ENCODE data around the gene KCNC3. TPM values are rescaled to one million over a fixed set of nuclear protein-coding genes. Genes with fewer than 3 reads are reported as not detected.

Gene KCNC3
- total and polyA plus RNA-seq, 2 of the 13 experiments (the other 11 are each of a cell fraction or from before 2014, with no cell fraction given) = 0.29 to 1.7 TPM

GRCh38 chr19:50329146-50329925 is at the start of gene KCNC3 (continued):
- TF ChIP-seq MXI1 (IDR thresholded peaks at IDR 0.05; ENCODE audit: borderline replicate concordance, low read depth, low read length) (no peak; the same call in 2 of the 3 replicates), ZSCAN30 (CRISPR knock-in tag; IDR thresholded peaks at IDR 0.05) (no peak), PAF1 (CRISPR knock-in tag; IDR thresholded peaks at IDR 0.05) (no peak), ELF3 (CRISPR knock-in tag; IDR thresholded peaks at IDR 0.05) (no peak), ZBTB2 (CRISPR knock-in tag; IDR thresholded peaks at IDR 0.05; ENCODE audit: low read depth) (no peak), ZSCAN22 (CRISPR knock-in tag; IDR thresholded peaks at IDR 0.05) (no peak), ZNF841 (CRISPR knock-in tag; IDR thresholded peaks at IDR 0.05; ENCODE audit: borderline replicate concordance) (no peak), IRX3 (CRISPR knock-in tag; IDR thresholded peaks at IDR 0.05; ENCODE audit: borderline replicate concordance, low read depth) (no peak), MAX (IDR thresholded peaks at IDR 0.05) (no peak), ZSCAN9 (CRISPR knock-in tag; IDR thresholded peaks at IDR 0.05; ENCODE audit: borderline replicate concordance) (no peak), SNAPC2 (CRISPR knock-in tag; IDR thresholded peaks at IDR 0.05) (peak; percentile 75; the same call in 1 of the 2 replicates), SOX13 (IDR thresholded peaks at IDR 0.05) (no peak), SOX13 (CRISPR knock-in tag; conservative IDR thresholded peaks at IDR 0.05 in 1 of 2, IDR thresholded peaks at IDR 0.05 in 1 of 2) (0 out of 4 replicates have a peak, but pooled peaks of 1 of the 2 experiments have one; percentile 5), ZFP1 (CRISPR knock-in tag; IDR thresholded peaks at IDR 0.05) (no peak; the same call in 1 of the 2 replicates), ZNF354B (CRISPR knock-in tag; IDR thresholded peaks at IDR 0.05) (no peak), LCORL (IDR thresholded peaks at IDR 0.05) (no peak), LCORL (CRISPR knock-in tag; IDR thresholded peaks at IDR 0.05) (0 out of 2 replicates have a peak, but pooled peaks have one; percentile 29), ZNF451 (CRISPR knock-in tag; IDR thresholded peaks at IDR 0.05) (no peak), ZNF563 (CRISPR knock-in tag; IDR thresholded peaks at IDR 0.05) (no peak), ZNF616 (CRISPR knock-in tag; IDR thresholded peaks at IDR 0.05; ENCODE audit: low read depth) (no peak), HMG20B (CRISPR knock-in tag; conservative IDR thresholded peaks at IDR 0.05) (no peak), SOX6 (IDR thresholded peaks at IDR 0.05) (no peak), SOX6 (CRISPR knock-in tag; IDR thresholded peaks at IDR 0.05) (no peak; the same call in 1 of the 2 replicates), POLR2AphosphoS5 (IDR thresholded peaks at IDR 0.05; ENCODE audit: low read depth, low read length) (peak; percentile 82), ZNF501 (CRISPR knock-in tag; IDR thresholded peaks at IDR 0.05) (no peak)
- TF ChIP-seq, protein P1, sequence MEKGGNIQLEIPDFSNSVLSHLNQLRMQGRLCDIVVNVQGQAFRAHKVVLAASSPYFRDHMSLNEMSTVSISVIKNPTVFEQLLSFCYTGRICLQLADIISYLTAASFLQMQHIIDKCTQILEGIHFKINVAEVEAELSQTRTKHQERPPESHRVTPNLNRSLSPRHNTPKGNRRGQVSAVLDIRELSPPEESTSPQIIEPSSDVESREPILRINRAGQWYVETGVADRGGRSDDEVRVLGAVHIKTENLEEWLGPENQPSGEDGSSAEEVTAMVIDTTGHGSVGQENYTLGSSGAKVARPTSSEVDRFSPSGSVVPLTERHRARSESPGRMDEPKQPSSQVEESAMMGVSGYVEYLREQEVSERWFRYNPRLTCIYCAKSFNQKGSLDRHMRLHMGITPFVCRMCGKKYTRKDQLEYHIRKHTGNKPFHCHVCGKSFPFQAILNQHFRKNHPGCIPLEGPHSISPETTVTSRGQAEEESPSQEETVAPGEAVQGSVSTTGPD (CRISPR knock-in tag; IDR thresholded peaks at IDR 0.05) = no peak
- TF ChIP-seq, protein P2, sequence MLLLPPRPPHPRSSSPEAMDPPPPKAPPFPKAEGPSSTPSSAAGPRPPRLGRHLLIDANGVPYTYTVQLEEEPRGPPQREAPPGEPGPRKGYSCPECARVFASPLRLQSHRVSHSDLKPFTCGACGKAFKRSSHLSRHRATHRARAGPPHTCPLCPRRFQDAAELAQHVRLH (CRISPR knock-in tag; IDR thresholded peaks at IDR 0.05; ENCODE audit: borderline replicate concordance, low read depth) = no peak

Measured in HepG2 (cell line).